Muscle layer of colon (tissue), 2 donors: ENCODE results near the gene OSBPL9.

Experiments
- H3K27ac ChIP-seq: one replicate; pipeline ENCODE4 v1.7.0; 2013; ENCODE audit warnings: low read depth, mild to moderate bottlenecking, low read length, moderate library complexity
- H3K27me3 ChIP-seq, 2 donors: one replicate each; pipeline ENCODE4 v1.7.0; 2013; ENCODE audit warnings: low read length in 2 of 2, mild to moderate bottlenecking in 2 of 2; ENCODE audit not compliant: insufficient read depth in 2 of 2, control insufficient read depth in 1 of 2
- H3K36me3 ChIP-seq: one replicate; pipeline ENCODE4 v1.7.0; 2013; ENCODE audit warnings: mild to moderate bottlenecking, low read length; ENCODE audit not compliant: insufficient read depth
- H3K4me1 ChIP-seq: one replicate; pipeline ENCODE4 v1.7.0; 2013; ENCODE audit warnings: mild to moderate bottlenecking, low read length; ENCODE audit not compliant: insufficient read depth
- H3K4me3 ChIP-seq, 2 donors: one replicate each; pipeline ENCODE4 v1.7.0; 2013; ENCODE audit warnings: low read length in 2 of 2, low read depth in 1 of 2, mild to moderate bottlenecking in 1 of 2, moderate library complexity in 1 of 2
- H3K9ac ChIP-seq: one replicate; pipeline ENCODE4 v1.7.0; 2013; ENCODE audit warnings: low read length
- H3K9me3 ChIP-seq: one replicate; pipeline ENCODE4 v1.7.0; 2013; ENCODE audit warnings: mild to moderate bottlenecking, low read length
- donor health status: abdominal sarcoma.
- donor health status: Adenocarcinoma of cecum.

The OSBPL9 gene

DNA sequence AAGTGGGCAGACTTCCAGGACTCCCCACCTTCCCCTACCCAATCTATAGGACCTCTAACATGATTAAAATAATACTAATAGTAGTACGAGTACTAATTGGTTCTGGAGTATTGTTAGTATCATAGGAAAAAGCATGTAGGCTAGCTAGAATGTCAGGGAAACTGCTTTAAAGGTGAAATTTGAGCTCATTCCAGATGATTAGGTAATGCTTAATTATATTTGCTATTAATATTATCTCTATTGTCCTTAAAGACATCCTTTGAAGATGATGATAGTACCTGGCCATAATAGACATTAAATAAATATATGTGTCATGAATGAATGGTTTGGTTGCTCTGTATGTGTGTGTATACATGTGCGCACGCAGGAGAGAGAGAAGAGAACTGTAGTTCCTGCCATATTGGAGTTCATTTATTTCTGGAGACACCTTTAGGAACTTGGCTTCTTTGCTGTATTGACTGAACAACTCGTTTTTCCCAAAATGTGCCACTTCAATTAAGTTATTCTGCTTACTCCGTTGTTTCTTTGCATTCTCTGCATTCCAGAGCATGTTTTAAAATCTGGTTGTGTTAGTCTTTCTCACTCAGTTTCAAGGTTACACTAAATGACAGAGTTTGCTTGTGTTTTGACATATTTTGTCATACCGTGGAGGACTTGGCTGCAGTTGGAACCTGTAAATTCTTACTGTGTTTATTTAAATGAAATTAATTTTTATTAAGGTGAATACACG lies 117.1 kb downstream of the OSBPL9 start:
- peaks cover 55% of the 10 kb centered on the region for H3K4me1 ChIP-seq

GRCh38 chr1:51734896-51735745 lies 118.2 kb downstream of the OSBPL9 start:
- Histone ChIP-seq H3K36me3 (no peaks in the 10 kb centered on the region), H3K27me3 (no peaks in the 10 kb centered on the region), H3K27ac (no peak overlapping the region), H3K9ac (no peak overlapping the region), H3K4me3 (no peak overlapping the region), H3K4me1 (peaks cover 53% of the 10 kb centered on the region), H3K9me3 (no peaks in the 10 kb centered on the region)

More for the DNA sequence above, 117.1 kb downstream of the OSBPL9 start:
- Histone ChIP-seq H3K27me3 (no peaks in the 10 kb centered on the region), H3K27ac (no peak overlapping the region), H3K9me3 (no peaks in the 10 kb centered on the region), H3K9ac (no peak overlapping the region), H3K4me3 (no peak overlapping the region), H3K36me3 (no peaks in the 10 kb centered on the region)

DNA sequence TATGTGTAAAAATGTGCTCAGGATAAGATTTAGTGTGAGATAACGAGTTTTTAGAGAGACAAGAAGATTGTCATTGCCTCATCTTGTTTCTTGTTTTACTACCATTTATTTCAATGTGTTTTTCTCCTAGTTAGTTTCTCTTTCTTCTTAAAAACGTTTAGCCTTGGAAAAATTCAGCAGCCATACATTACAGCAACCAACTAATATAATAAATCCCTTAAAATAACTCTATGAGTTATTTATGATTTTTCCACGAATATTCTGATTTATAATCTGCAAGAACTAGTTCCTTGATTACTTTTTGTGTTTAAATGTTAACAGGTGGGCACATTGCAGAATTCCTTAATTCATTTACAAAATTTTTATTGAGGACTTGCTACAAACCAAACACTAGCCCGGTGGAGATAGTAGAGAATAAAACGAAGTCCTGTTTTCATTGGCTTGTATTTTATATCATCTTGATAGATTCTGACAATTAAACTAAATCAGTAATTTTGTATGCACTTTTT lies 118.9 kb downstream of the OSBPL9 start:
- Histone ChIP-seq H3K27me3 (no peaks in the 10 kb centered on the region), H3K9me3 (no peaks in the 10 kb centered on the region), H3K4me1 (peaks cover 49% of the 10 kb centered on the region), H3K27ac (no peak overlapping the region), H3K4me3 (no peak overlapping the region), H3K9ac (no peak overlapping the region), H3K36me3 (no peaks in the 10 kb centered on the region)

- no peaks in the 10 kb centered on the region for H3K36me3 ChIP-seq
- no peak overlapping the region for H3K9ac ChIP-seq
- no peak overlapping the region for H3K4me3 ChIP-seq
- H3K27me3 ChIP-seq: no peaks in the 10 kb centered on the region
- peaks cover 49% of the 10 kb centered on the region for H3K4me1 ChIP-seq
- no peak overlapping the region for H3K27ac ChIP-seq
- no peaks in the 10 kb centered on the region for H3K9me3 ChIP-seq
These were observed 119.8 kb downstream of the OSBPL9 start for GRCh38 chr1:51736702-51737101.

- H3K27me3 ChIP-seq: no peaks in the 10 kb centered on the region
- no peaks in the 10 kb centered on the region for H3K9me3 ChIP-seq
- H3K27ac ChIP-seq: no peak overlapping the region
- H3K9ac ChIP-seq: no peak overlapping the region
- peaks cover 39% of the 10 kb centered on the region for H3K4me1 ChIP-seq
- no peak overlapping the region for H3K4me3 ChIP-seq
- no peaks in the 10 kb centered on the region for H3K36me3 ChIP-seq
These were observed 121.8 kb downstream of the OSBPL9 start for GRCh38 chr1:51738681-51739080.

DNA sequence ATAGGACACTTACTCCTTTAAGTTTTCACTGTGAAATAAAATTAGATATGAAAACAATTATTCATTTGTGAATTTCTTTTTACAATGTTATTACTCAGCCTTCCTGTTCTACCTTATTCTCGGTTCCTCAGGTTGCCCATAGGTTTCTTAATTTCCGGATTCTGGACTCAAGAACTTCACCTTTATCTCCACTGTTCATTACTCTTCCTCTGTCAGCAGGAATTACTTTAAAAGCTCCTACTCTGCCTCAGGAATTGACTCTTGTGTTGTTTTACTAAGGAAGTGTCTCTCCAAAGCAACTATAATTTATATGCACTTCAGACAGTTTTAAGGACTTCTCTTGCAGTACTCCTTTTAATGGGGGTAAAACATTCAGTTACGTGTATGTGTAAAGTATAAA lies 123.8 kb downstream of the OSBPL9 start:
- Histone ChIP-seq H3K27ac (no peak overlapping the region), H3K4me1 (peaks cover 22% of the 10 kb centered on the region), H3K4me3 (no peak overlapping the region), H3K9me3 (no peaks in the 10 kb centered on the region), H3K36me3 (no peaks in the 10 kb centered on the region), H3K9ac (no peak overlapping the region), H3K27me3 (no peaks in the 10 kb centered on the region)

DNA sequence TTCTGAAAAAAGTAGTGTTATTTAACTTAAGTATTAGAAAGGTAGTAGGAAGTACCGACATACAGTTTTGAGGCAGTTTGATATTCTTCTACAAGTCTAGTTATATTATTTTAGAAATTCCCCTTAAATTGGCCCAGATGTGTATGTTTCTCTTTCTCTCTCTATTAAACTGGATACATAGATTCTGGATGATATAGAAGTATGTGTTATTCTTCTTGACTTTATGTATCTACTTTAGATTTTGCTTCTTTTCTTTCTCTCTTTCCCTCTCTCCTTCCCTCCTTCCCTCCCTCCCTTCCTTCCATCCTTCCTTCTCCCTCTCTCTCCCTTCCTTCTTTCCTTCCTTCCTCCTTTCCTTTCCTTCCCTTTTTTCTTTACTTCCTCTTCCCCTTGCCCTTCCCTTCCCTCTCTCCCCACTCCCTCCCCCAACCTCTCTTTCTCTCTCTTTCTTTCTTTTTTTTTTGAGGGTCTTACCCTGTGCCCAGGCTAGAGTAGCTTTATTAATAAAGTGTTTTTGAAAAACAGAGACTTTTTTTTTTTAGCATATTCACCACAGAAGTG lies 124.3 kb downstream of the OSBPL9 start:
- Histone ChIP-seq H3K27me3 (no peaks in the 10 kb centered on the region), H3K36me3 (no peaks in the 10 kb centered on the region), H3K27ac (no peak overlapping the region), H3K9ac (no peak overlapping the region), H3K9me3 (no peaks in the 10 kb centered on the region), H3K4me1 (peaks cover 17% of the 10 kb centered on the region), H3K4me3 (no peak overlapping the region)

GRCh38 chr1:51744506-51745303 lies 127.8 kb downstream of the OSBPL9 start:
- Histone ChIP-seq H3K27me3 (no peaks in the 10 kb centered on the region), H3K27ac (no peak overlapping the region), H3K4me3 (no peak overlapping the region), H3K4me1 (no peaks in the 10 kb centered on the region), H3K9me3 (no peaks in the 10 kb centered on the region), H3K36me3 (no peaks in the 10 kb centered on the region), H3K9ac (no peak overlapping the region)

DNA sequence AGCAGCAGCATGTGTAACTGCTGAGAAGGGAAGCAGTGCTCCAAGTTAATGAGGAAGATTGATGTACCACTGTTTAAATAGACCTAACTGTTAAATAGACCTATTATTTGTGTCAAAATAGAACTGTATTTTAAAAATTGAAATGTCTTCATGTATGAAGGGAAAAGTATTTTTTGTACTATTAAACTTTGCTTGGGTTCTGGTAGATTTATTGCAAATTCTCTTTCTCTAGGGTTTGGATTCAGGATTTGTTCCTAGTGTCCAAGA lies 128.3 kb downstream of the OSBPL9 start:
- Histone ChIP-seq H3K27me3 (no peaks in the 10 kb centered on the region), H3K27ac (no peak overlapping the region), H3K4me1 (no peaks in the 10 kb centered on the region), H3K9me3 (no peaks in the 10 kb centered on the region), H3K4me3 (no peak overlapping the region), H3K9ac (no peak overlapping the region), H3K36me3 (no peaks in the 10 kb centered on the region)

DNA sequence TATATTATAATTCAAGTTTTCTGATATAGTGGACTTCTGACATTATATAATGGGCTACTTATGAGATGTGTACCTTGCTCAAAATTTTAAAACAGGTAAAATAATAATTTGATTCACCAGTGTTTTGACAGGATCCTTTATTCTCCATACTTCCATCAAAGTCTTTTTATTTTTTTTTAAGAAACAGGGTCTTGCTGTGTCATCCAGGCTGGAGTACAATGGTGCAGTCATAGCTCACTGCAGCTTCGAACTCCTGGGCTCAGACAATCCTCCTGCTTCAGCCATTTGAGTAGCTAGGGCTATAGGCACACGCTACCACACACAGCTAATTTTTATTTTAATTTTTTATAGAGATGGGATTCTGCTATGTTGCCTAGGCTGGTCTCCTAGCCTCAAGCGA lies 132.3 kb downstream of the OSBPL9 start:
- Histone ChIP-seq H3K9me3 (no peaks in the 10 kb centered on the region), H3K27ac (no peak overlapping the region), H3K4me1 (no peaks in the 10 kb centered on the region), H3K36me3 (peaks cover 7% of the 10 kb centered on the region), H3K9ac (no peak overlapping the region), H3K27me3 (no peaks in the 10 kb centered on the region), H3K4me3 (no peak overlapping the region)

DNA sequence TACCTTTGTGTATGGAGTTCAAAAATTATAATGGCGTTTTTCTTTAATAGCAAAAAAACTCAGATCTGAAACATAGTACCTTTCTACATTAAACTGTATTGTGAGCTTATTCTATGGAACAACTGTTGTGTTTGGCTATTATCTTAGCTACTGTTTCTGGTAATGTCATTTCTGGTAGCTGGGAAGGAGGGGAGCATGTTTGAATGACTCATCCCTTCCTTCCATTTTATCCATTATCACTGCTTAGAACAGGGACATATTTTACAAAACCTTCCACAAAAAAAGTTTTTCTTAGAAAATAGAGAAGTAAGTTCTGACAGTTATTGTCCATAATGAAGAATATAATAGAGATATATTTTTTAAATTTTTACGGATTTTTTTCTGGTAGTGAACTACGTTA lies 133.3 kb downstream of the OSBPL9 start:
- Histone ChIP-seq H3K27me3 (no peaks in the 10 kb centered on the region), H3K9ac (no peak overlapping the region), H3K4me3 (no peak overlapping the region), H3K9me3 (no peaks in the 10 kb centered on the region), H3K27ac (no peak overlapping the region), H3K36me3 (peaks cover 7% of the 10 kb centered on the region), H3K4me1 (no peaks in the 10 kb centered on the region)
